PC-9 (cell line): ENCODE results near the gene ROBO1. TPM values are rescaled to one million over a fixed set of nuclear protein-coding genes. Genes with fewer than 3 reads are reported as not detected.

Experiments
- BruUV-seq: library from RNA; stranded (reverse); fragments of 400-500 nt; replicated peaks from 2 replicates; lab custom pipeline; 2021; lab: Mats Ljungman, UMichigan
- CTCF ChIA-PET: fragments of 300-600 bp; sonication (Branson Sonifier 250); formaldehyde crosslinking; loops from one replicate; lab custom pipeline; 2022; ENCODE audit warnings: antibody characterized with exemption; lab: Charles Lee
- POLR2A ChIA-PET: fragments of 300-600 bp; sonication (Branson Sonifier 250); formaldehyde crosslinking; loops from one replicate; lab custom pipeline; 2022; ENCODE audit warnings: antibody characterized with exemption; ENCODE audit not compliant: unreplicated experiment; lab: Charles Lee
- DNase-seq, 2 experiments: peaks; one replicate each; pipeline versions ENCODE4 v3.0.0 to v3.0.0-alpha.2; 2015 to 2022; ENCODE audit warnings: mixed read lengths in 1 of 2
- H2AFZ ChIP-seq: fragments of 200-600 bp; sonication (generic); 2 replicates; pipeline ENCODE4 v1.8.1; 2017; ENCODE audit warnings: antibody characterized with exemption
- H3F3A ChIP-seq: fragments of 200-600 bp; sonication (generic); 2 replicates; pipeline ENCODE4 v1.8.1; 2017; ENCODE audit warnings: antibody characterized with exemption, mild to moderate bottlenecking, low read depth; ENCODE audit not compliant: insufficient read depth
- H3K27ac ChIP-seq: fragments of 200-600 bp; sonication (generic); 2 replicates; pipeline ENCODE4 v1.6.1; 2016; ENCODE audit warnings: mixed run types
- H3K27me3 ChIP-seq: fragments of 200-600 bp; sonication (generic); 2 replicates; pipeline ENCODE4 v1.6.1; 2016; ENCODE audit warnings: low read depth, mixed run types; ENCODE audit not compliant: insufficient read depth
- H3K36me3 ChIP-seq: fragments of 200-600 bp; sonication (generic); 2 replicates; pipeline ENCODE4 v1.6.1; 2016; ENCODE audit warnings: low read depth, mixed run types
- H3K4me1 ChIP-seq: fragments of 200-600 bp; sonication (generic); replicated peaks from 2 replicates; pipeline ENCODE4 v1.6.1; 2016; ENCODE audit warnings: mixed run types; ENCODE audit not compliant: insufficient read depth
- H3K4me2 ChIP-seq: fragments of 200-600 bp; sonication (generic); 2 replicates; pipeline ENCODE4 v1.6.1; 2017; ENCODE audit warnings: mixed run types
- H3K4me3 ChIP-seq: fragments of 200-600 bp; sonication (generic); 2 replicates; pipeline ENCODE4 v1.6.1; 2016; ENCODE audit warnings: mixed run types
- H3K79me2 ChIP-seq: fragments of 200-600 bp; sonication (generic); 2 replicates; pipeline ENCODE4 v1.6.1; 2017; ENCODE audit warnings: low read depth, mixed run types
- H3K9me2 ChIP-seq: fragments of 200-600 bp; sonication (generic); 2 replicates; pipeline ENCODE4 v1.8.1; 2017; ENCODE audit warnings: mild to moderate bottlenecking; ENCODE audit not compliant: insufficient read depth
- H3K9me3 ChIP-seq: fragments of 200-600 bp; sonication (generic); 2 replicates; pipeline ENCODE4 v1.8.1; 2016; ENCODE audit warnings: low read depth; ENCODE audit not compliant: insufficient read depth
- H4K20me1 ChIP-seq: fragments of 200-600 bp; sonication (generic); 2 replicates; pipeline ENCODE4 v1.8.1; 2017; ENCODE audit not compliant: insufficient read depth
- EZH2 ChIP-seq: fragments of 200-600 bp; sonication (generic); IDR thresholded peaks from 2 replicates; pipeline ENCODE4 v1.8.0; 2017; ENCODE audit warnings: antibody characterized with exemption, low read depth
- intact Hi-C: fragments of 100-400 bp; cut with micrococcal nuclease; formaldehyde crosslinking; loops from one replicate; pipeline ENCODE4 v1.10.0; 2022; ENCODE audit not compliant: unreplicated experiment
- total RNA-seq: library from RNA; stranded (reverse); gene quantifications from 2 replicates; pipeline ENCODE4 v1.2.3, GENCODE V29; 2021
- TF ChIP-seq, protein P1 (sequence below): fragments of 200-600 bp; sonication (generic); conservative IDR thresholded peaks from 2 replicates; pipeline ENCODE4 v1.6.1; 2017; ENCODE audit warnings: mixed run types, antibody characterized with exemption, mild to moderate bottlenecking, moderate library complexity

ROBO1 gene
- total RNA-seq, 1 experiment from 2014 or later = 17.5 TPM

GRCh38 chr3:79685108-79685507 lies 82.7 kb downstream of the ROBO1 start:
- intact Hi-C loops = no loop called here
- H3K27ac ChIP-seq = no peak overlapping the region
- H3K27me3 ChIP-seq = no peaks in the 10 kb centered on the region
- no peaks in the 10 kb centered on the region for H3F3A ChIP-seq
- no peak overlapping the region for H3K4me2 ChIP-seq
- no peaks in the 10 kb centered on the region for H3K36me3 ChIP-seq
- ChIA-PET CTCF (no interaction called here), POLR2A (no interaction called here)
- DNase-seq = no peak
- peaks cover 7% of the 10 kb centered on the region; the same call in 1 of the 2 replicates for H3K9me2 ChIP-seq
- no peak overlapping the region for H2AFZ ChIP-seq
- no peak overlapping the region for H3K4me3 ChIP-seq
- H3K9me3 ChIP-seq = no peaks in the 10 kb centered on the region
- no peak for TF ChIP-seq EZH2
- TF ChIP-seq, protein P1, sequence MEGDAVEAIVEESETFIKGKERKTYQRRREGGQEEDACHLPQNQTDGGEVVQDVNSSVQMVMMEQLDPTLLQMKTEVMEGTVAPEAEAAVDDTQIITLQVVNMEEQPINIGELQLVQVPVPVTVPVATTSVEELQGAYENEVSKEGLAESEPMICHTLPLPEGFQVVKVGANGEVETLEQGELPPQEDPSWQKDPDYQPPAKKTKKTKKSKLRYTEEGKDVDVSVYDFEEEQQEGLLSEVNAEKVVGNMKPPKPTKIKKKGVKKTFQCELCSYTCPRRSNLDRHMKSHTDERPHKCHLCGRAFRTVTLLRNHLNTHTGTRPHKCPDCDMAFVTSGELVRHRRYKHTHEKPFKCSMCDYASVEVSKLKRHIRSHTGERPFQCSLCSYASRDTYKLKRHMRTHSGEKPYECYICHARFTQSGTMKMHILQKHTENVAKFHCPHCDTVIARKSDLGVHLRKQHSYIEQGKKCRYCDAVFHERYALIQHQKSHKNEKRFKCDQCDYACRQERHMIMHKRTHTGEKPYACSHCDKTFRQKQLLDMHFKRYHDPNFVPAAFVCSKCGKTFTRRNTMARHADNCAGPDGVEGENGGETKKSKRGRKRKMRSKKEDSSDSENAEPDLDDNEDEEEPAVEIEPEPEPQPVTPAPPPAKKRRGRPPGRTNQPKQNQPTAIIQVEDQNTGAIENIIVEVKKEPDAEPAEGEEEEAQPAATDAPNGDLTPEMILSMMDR = no peak
- H4K20me1 ChIP-seq = no peaks in the 10 kb centered on the region
- H3K4me1 ChIP-seq = no peaks in the 10 kb centered on the region
- no TSS peak for BruUV-seq
- H3K79me2 ChIP-seq = no peaks in the 10 kb centered on the region

DNA sequence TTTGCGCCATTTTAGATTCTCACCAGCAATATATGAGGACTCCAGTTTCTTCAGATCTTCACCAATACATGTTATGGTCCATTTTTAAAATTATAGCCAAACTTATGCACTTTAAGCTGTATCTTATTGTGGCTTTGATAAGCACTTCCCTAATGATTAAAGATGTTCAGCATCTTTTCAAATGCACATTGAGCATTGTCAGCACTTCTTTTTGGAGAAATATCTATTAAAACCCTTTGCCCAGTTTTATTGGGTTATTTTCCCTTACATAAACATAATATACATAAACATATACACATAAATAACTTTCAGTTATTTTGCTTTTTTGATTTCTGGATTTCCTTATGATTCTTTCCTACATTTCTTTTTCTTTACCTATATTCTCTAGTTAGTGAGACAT lies 83.8 kb downstream of the ROBO1 start:
- Histone ChIP-seq H3K9me3 (peaks cover 3% of the 10 kb centered on the region; the same call in 1 of the 2 replicates), H3F3A (no peaks in the 10 kb centered on the region), H3K27me3 (no peaks in the 10 kb centered on the region), H3K4me1 (no peaks in the 10 kb centered on the region), H3K9me2 (0 out of 2 replicates have a peak, but pooled peaks cover 7% of the 10 kb centered on the region), H4K20me1 (no peaks in the 10 kb centered on the region), H3K4me3 (no peak overlapping the region), H3K36me3 (no peaks in the 10 kb centered on the region), H2AFZ (no peak overlapping the region), H3K79me2 (no peaks in the 10 kb centered on the region), H3K4me2 (no peak overlapping the region), H3K27ac (no peak overlapping the region)
- CTCF ChIA-PET = no interaction called here
- BruUV-seq = no TSS peak
- POLR2A ChIA-PET = no interaction called here
- intact Hi-C loops = no loop called here
- no peak for DNase-seq
- no peak for TF ChIP-seq EZH2
- TF ChIP-seq, protein P1 = no peak

DNA sequence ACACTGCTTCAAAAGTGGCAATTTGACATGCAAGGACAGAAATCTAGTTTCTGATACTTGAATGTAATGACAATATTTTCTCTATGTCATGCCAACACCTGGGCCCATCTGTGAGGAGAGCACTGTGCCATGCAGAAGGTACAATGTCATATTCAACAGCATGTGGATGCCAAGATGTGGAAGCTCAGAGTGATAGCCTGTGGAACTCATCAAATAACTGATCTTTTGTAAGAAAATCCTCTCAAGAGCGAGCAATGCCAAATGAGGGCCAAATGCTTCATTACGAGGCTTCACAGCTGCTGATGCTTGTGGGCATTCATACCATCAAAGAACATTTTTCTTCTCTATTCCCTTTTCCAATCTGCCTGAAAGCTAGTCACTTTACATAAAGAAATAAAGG lies 95.1 kb downstream of the ROBO1 start:
- no peak overlapping the region for H3K4me2 ChIP-seq

More for the DNA sequence above, 95.1 kb downstream of the ROBO1 start:
- Histone ChIP-seq H3K36me3 (no peaks in the 10 kb centered on the region), H3K27me3 (no peaks in the 10 kb centered on the region), H3F3A (no peaks in the 10 kb centered on the region), H3K4me1 (no peaks in the 10 kb centered on the region), H3K27ac (no peak overlapping the region), H3K79me2 (no peaks in the 10 kb centered on the region), H3K9me3 (no peaks in the 10 kb centered on the region; the same call in 1 of the 2 replicates), H2AFZ (no peak overlapping the region), H4K20me1 (no peaks in the 10 kb centered on the region), H3K9me2 (no peaks in the 10 kb centered on the region; the same call in none of the 2 replicates), H3K4me3 (no peak overlapping the region)
- TF ChIP-seq EZH2 = no peak
- TF ChIP-seq, protein P1 = no peak
- DNase-seq = no peak
- ChIA-PET CTCF (no interaction called here), POLR2A (no interaction called here)
- no TSS peak for BruUV-seq
- intact Hi-C loops = no loop called here
